Spinal cord (tissue), 10 donors: ENCODE measurements around the gene OR1S2. TPM values are rescaled to one million over a fixed set of nuclear protein-coding genes. Genes with fewer than 3 reads are reported as not detected.

Experiments used
- DNase-seq, 6 donors: peaks; one replicate each; pipeline versions ENCODE4 v3.0.0 to v3.0.0-alpha.2; 2013 to 2015; ENCODE audit warnings: low spot score in 6 of 6, low read depth in 4 of 6
- H3K27ac ChIP-seq: one replicate; pipeline ENCODE4 v1.5.1; 2013; ENCODE audit warnings: low read depth, low read length, control low read depth
- H3K27me3 ChIP-seq: one replicate; pipeline ENCODE4 v1.6.1; 2013; ENCODE audit warnings: low read length; ENCODE audit not compliant: control insufficient read depth, insufficient read depth
- H3K36me3 ChIP-seq: one replicate; pipeline ENCODE4 v1.6.1; 2013; ENCODE audit warnings: low read length; ENCODE audit not compliant: control insufficient read depth, insufficient read depth
- H3K4me1 ChIP-seq: one replicate; pipeline ENCODE4 v1.6.1; 2013; ENCODE audit warnings: low read length; ENCODE audit not compliant: control insufficient read depth, insufficient read depth
- H3K4me3 ChIP-seq: one replicate; pipeline ENCODE4 v1.5.1; 2013; ENCODE audit warnings: low read depth, low read length, control low read depth
- H3K9me3 ChIP-seq: one replicate; pipeline ENCODE4 v1.6.1; 2013; ENCODE audit warnings: low read length; ENCODE audit not compliant: control insufficient read depth, insufficient read depth
- WGBS: methylation state at CpG from one replicate; pipeline ENCODE4 v1.1.5; 2013; ENCODE audit warnings: missing lambda C conversion rate; ENCODE audit not compliant: insufficient coverage; 5-methylcytosine and 5-hydroxymethylcytosine counted together
- polyA plus RNA-seq, 2 donors: library from polyadenylated mRNA; unstranded; fragments of 120-200 nt; gene quantifications; one replicate each; pipeline ENCODE4 v1.2.1, GENCODE V29; 2013; ENCODE audit not compliant: insufficient read length in 2 of 2
- total RNA-seq, 2 donors: library from RNA; depleted of rRNA in 1 of 2; stranded (reverse); fragments of 120-200 nt in 1 of 2; fragments of >200 nt in 1 of 2; gene quantifications; one replicate each; pipeline versions ENCODE4 v1.2.3 to v1.2.4, GENCODE V29; 2013 to 2014
- donor health status: healthy.

OR1S2 gene
- total and polyA plus RNA-seq, 4 donors = not detected

DNA sequence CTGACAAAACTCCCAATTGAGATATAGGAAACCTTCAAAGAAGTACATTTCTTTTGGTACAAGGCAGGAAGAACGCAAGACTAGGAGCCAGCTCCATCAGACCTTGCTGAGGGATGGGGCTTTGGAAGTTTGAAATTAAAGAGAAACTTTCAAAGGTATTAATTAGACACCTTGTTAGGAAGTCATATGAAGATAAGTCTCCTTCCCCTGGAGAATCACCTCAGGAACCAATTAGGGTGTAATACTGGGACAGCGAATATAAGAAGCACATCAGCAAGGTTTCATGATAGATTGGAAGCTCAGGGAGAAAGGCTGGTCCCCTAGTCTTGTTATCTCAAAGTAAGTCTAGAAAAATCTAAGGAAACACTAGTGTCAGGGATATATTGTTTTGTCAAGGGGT is 15.2 kb downstream of the OR1S2 start, which contains the start of gene OR9Q2:
TSS of gene OR9Q2 (plus strand) at position 301 of the 400 bp plus-strand sequence. CDS start 1,421 bp downstream, outside the sequence.
- H3K9me3 ChIP-seq = no peaks in the 10 kb centered on the region
- H3K4me3 ChIP-seq = no peak within 1 kb of the TSS
- DNase-seq = no peak
- H3K36me3 ChIP-seq = no peaks in the 10 kb centered on the region
- WGBS = 100% methylated on average over 2 of the region's 2 CpGs
- H3K27me3 ChIP-seq = no peaks in the 10 kb centered on the region
- no peak within 1 kb of the TSS for H3K27ac ChIP-seq
- no peaks in the 10 kb centered on the region for H3K4me1 ChIP-seq

DNA sequence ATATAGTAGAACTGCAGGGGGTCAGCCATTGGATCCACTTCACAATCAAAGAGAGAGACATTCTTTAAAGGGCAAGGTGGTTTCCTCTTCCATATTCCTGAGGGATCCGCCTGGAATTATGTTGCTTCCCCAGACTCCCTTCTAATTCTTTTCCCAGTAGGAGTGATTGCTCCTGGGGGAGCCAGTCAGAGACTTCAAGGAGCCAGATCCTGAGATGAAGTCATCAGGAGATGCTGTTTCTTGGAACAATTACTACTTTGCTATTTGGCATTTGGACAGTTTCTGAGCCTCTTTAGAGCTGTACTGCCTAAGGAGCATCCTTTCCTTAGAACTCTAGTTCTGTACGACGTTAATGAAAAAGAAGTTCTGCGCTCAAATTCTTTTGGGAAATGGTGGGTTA is 17.0 kb downstream of the OR1S2 start:
- WGBS = no CpG with 5 or more reads among the region's 4 CpGs
- peak in 1 of 6 donors; percentile 26 for DNase-seq
- Histone ChIP-seq H3K36me3 (no peaks in the 10 kb centered on the region), H3K27ac (no peak overlapping the region), H3K27me3 (no peaks in the 10 kb centered on the region), H3K4me1 (no peaks in the 10 kb centered on the region), H3K9me3 (no peaks in the 10 kb centered on the region), H3K4me3 (no peak overlapping the region)

DNA sequence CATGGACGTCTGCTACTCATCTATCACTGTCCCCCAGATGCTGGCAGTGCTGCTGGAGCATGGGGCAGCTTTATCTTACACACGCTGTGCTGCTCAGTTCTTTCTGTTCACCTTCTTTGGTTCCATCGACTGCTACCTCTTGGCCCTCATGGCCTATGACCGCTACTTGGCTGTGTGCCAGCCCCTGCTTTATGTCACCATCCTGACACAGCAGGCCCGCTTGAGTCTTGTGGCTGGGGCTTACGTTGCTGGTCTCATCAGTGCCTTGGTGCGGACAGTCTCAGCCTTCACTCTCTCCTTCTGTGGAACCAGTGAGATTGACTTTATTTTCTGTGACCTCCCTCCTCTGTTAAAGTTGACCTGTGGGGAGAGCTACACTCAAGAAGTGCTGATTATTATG is 24.3 kb downstream of the OR1S2 start:
- Histone ChIP-seq H3K27me3 (no peaks in the 10 kb centered on the region), H3K4me1 (no peaks in the 10 kb centered on the region), H3K4me3 (no peak overlapping the region), H3K27ac (no peak overlapping the region), H3K9me3 (no peaks in the 10 kb centered on the region), H3K36me3 (no peaks in the 10 kb centered on the region)
- DNase-seq = no peak
- 72% methylated on average over 6 of the region's 7 CpGs for WGBS

DNA sequence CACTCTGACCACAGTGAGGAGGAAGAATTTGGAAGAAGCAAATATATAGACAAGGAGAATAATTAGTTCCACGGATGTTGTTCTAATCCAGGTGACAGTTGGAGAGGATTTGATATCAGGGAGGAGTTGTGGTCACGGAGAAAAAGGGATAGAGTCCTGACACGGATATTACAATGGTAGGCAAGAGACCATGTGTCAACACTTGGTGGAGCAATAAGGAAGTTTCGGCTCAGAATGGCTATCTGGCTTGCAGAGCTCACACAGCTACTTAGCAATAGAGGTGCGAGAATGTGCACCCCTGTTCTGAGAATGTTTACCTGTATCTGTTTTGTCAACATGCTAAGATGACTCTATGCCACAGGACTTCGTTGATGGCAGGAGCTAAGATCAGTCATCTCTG is 25.5 kb downstream of the OR1S2 start:
- no peaks in the 10 kb centered on the region for H3K9me3 ChIP-seq
- H3K4me1 ChIP-seq = no peaks in the 10 kb centered on the region
- no peaks in the 10 kb centered on the region for H3K36me3 ChIP-seq
- 94% methylated on average over 5 of the region's 6 CpGs for WGBS
- no peak overlapping the region for H3K27ac ChIP-seq
- DNase-seq = no peak
- H3K4me3 ChIP-seq = no peak overlapping the region
- H3K27me3 ChIP-seq = no peaks in the 10 kb centered on the region

DNA sequence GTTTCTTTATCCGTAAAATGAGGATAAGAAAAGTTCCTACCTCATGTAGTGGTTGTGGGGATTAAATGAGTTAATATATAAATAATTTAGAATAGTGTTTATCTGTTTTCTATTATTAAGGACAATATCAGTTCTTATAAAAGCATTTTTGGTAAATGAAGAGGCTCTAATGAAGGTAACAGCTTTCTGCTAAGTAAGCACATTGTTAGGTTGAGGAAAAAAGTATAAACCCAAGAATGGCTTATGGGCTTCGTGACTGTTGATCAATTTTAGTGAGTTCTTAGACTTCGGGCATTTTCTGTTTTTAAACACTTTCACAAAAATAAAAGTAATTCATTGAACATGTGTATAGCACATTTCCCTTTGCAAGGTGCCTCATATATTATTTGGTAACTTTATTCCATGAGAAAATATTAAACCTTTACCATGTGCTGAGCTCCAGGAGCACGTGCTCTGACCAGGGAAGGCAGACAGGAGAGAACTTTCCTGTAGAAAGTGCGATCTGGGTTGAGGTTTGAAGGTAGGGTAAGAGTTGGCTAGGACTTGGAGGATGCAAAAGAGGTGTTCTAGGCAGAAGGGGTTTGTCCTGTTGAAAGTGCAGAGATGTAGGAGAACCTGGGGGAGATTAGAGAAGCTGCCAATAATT is 26.4 kb downstream of the OR1S2 start:
- DNase-seq = no peak
- Histone ChIP-seq H3K27me3 (no peaks in the 10 kb centered on the region), H3K4me3 (no peak overlapping the region), H3K36me3 (no peaks in the 10 kb centered on the region), H3K27ac (no peak overlapping the region), H3K4me1 (no peaks in the 10 kb centered on the region), H3K9me3 (no peaks in the 10 kb centered on the region)
- WGBS = 85% methylated on average over 2 of the region's 5 CpGs

DNA sequence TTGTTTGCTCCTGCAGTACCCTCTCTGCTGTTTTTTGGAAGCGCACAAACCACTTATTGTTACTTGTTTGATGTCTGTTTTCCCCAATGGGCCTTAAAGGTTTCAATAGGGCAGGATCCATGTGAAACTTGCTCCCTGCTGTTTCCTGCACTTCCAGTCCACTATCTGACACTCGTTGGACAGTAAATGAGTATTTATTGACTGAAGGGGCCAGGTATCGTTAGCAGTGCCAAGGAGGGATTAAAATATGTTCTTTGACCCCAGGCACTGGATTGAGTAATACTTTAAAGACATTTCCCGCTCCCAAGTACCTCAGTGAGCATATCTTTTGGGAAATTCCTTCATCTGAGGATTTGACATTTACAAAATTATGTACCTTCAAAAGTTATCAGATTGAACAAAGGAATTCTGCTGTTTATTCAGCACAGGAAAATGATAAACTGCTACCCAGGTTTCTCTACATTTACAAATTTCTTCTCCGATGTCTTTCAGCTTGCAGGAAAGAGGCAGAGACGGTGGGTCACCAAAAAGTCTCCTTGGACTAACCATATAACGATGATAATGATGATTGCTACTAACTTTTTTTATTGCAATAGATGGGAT is 38.3 kb downstream of the OR1S2 start:
- H3K36me3 ChIP-seq = no peaks in the 10 kb centered on the region
- 60% methylated on average over 1 of the region's 7 CpGs for WGBS
- no peaks in the 10 kb centered on the region for H3K9me3 ChIP-seq
- DNase-seq = peak in 1 of 6 donors; percentile 15
- H3K4me3 ChIP-seq = no peak overlapping the region
- no peaks in the 10 kb centered on the region for H3K4me1 ChIP-seq
- H3K27ac ChIP-seq = no peak overlapping the region
- no peaks in the 10 kb centered on the region for H3K27me3 ChIP-seq

DNA sequence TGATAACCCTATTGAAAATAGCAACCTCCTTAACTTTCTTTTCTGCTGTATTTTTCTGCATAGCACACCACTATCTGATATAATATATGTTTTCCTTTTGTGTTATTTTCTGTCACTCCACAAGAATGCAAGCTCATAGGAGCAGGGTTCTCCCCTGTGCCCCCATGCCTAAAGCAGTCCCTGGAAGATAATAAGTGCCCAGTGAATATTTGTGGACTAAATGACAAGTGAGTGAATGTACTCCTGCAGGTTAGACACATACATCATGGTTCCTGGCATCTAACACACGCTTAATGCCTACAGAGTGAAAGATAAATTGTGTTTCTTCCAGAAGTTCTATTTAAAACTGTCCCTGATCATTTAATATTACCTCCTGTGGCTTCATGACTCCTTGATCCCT is 39.0 kb downstream of the OR1S2 start:
- WGBS = no CpG with 5 or more reads among the region's 1 CpG
- Histone ChIP-seq H3K27me3 (no peaks in the 10 kb centered on the region), H3K27ac (no peak overlapping the region), H3K36me3 (no peaks in the 10 kb centered on the region), H3K4me3 (no peak overlapping the region), H3K9me3 (no peaks in the 10 kb centered on the region), H3K4me1 (no peaks in the 10 kb centered on the region)
- no peak for DNase-seq

DNA sequence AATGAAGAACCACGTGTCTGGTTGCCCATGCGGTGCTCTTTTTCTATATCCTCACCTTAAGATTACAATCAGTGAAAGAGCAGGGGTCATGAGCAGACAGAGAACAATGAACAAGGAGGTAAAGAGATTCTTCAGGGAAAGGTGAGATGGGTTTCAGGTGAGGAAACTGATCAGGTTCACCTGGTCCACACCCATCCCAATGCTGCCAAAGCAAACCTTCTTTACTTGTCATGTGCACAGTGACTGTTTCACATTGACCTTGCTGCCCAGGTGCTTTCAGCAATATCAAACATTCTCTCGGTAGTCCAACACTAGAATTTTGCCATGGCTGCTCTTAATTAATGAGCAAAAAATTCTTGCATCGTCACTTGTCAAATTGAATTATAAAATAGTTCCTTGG is 39.6 kb downstream of the OR1S2 start:
- no peaks in the 10 kb centered on the region for H3K4me1 ChIP-seq
- 83% methylated on average over 2 of the region's 4 CpGs for WGBS
- no peak overlapping the region for H3K4me3 ChIP-seq
- no peaks in the 10 kb centered on the region for H3K36me3 ChIP-seq
- H3K9me3 ChIP-seq = no peaks in the 10 kb centered on the region
- no peak overlapping the region for H3K27ac ChIP-seq
- DNase-seq = no peak
- H3K27me3 ChIP-seq = no peaks in the 10 kb centered on the region
